PFSK-1 (cell line): ENCODE data around the gene LAMA3.

Experiments used
- POLR2AphosphoS5 ChIP-seq: IDR thresholded peaks from 2 replicates; pipeline ENCODE4 v1.6.1; 2012; ENCODE audit warnings: low read depth, mild to moderate bottlenecking, control low read depth, low read length, moderate library complexity
- REST ChIP-seq, 2 experiments: IDR thresholded peaks; 2 replicates each; pipeline versions ENCODE4 v1.6.1 to v1.8.0; 2011 to 2012; ENCODE audit warnings: low read depth in 2 of 2, low read length in 2 of 2, control low read depth in 1 of 2, inconsistent platforms in 1 of 2, mild to moderate bottlenecking in 1 of 2, moderate library complexity in 1 of 2; ENCODE audit not compliant: insufficient read depth in 1 of 2
- SIN3A ChIP-seq: IDR thresholded peaks from 2 replicates; pipeline ENCODE4 v1.6.1; 2012; ENCODE audit warnings: mild to moderate bottlenecking, low read length, moderate library complexity, borderline replicate concordance; ENCODE audit not compliant: insufficient read depth
- TAF1 ChIP-seq: IDR thresholded peaks from 2 replicates; pipeline ENCODE4 v1.6.1; 2012; ENCODE audit warnings: low read length, control low read depth, borderline replicate concordance; ENCODE audit not compliant: insufficient read depth

GRCh38 chr18:23716516-23716915, 27.3 kb downstream of the LAMA3 start:
- TF ChIP-seq TAF1 (no peak), REST (IDR thresholded peaks at IDR 0.05; ENCODE audit: insufficient read depth in 1 of 2, low read depth in 2 of 2, low read length in 2 of 2) (no peak), SIN3A (no peak), POLR2AphosphoS5 (no peak)
